Mesothelial cell of epicardium (in vitro differentiated cells): ENCODE results near the gene CDHR1. TPM values are rescaled to one million over a fixed set of nuclear protein-coding genes. Genes with fewer than 3 reads are reported as not detected.

Experiments used
- DNase-seq, 2 experiments: peaks; one replicate each; pipeline ENCODE4 v3.0.0; 2021; ENCODE audit warnings: low spot score in 2 of 2; ENCODE audit not compliant: unreplicated experiment in 2 of 2
- H3K27ac Mint-ChIP-seq: 2 replicates; pipeline ENCODE4 v1.8.0; 2021; ENCODE audit warnings: mixed read lengths
- H3K27me3 Mint-ChIP-seq: 2 replicates; pipeline ENCODE4 v1.8.0; 2021; ENCODE audit warnings: low read depth, mixed read lengths
- H3K36me3 Mint-ChIP-seq: 2 replicates; pipeline ENCODE4 v1.8.0; 2021; ENCODE audit warnings: mixed read lengths
- H3K4me1 Mint-ChIP-seq: 2 replicates; pipeline ENCODE4 v1.8.0; 2021; ENCODE audit warnings: mixed read lengths
- H3K4me3 Mint-ChIP-seq: 2 replicates; pipeline ENCODE4 v1.8.0; 2021; ENCODE audit warnings: mild to moderate bottlenecking, moderate library complexity, mixed read lengths
- H3K9me3 Mint-ChIP-seq: 2 replicates; pipeline ENCODE4 v1.8.0; 2021; ENCODE audit warnings: mixed read lengths
- total RNA-seq: library from RNA; stranded (reverse); gene quantifications from 3 replicates; pipeline ENCODE4 v1.2.1, GENCODE V29; 2021
- TF ChIP-seq, protein P1 (sequence below): fragments of 200-600 bp; sonication (generic); IDR thresholded peaks from one replicate; pipeline ENCODE4 v1.5.0; 2021; ENCODE audit warnings: antibody characterized with exemption; ENCODE audit not compliant: unreplicated experiment

CDHR1 gene
- total RNA-seq, 1 donor from 2014 or later = 0.25 TPM

DNA sequence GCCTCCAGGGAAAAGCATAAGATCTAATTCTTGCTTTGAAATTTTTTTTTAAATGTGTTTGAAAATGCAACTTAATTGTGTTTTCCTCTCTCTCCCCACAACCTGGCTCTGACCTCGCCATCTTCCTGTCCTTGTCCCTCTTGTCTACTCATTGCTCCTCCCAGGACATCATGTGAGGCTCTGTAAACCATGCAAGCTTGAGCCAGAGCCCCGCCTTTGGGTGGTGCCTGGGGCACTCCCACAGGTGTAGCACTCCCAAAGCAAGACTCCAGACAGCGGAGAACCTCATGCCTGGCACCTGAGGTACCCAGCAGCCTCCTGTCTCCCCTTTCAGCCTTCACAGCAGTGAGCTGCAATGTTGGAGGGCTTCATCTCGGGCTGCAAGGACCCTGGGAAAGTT is 9.8 kb upstream of the CDHR1 start:
- H3K4me3 Mint-ChIP-seq = no peak overlapping the region
- H3K36me3 Mint-ChIP-seq = no peaks in the 10 kb centered on the region
- H3K27me3 Mint-ChIP-seq = peaks cover 13% of the 10 kb centered on the region
- TF ChIP-seq, protein P1, sequence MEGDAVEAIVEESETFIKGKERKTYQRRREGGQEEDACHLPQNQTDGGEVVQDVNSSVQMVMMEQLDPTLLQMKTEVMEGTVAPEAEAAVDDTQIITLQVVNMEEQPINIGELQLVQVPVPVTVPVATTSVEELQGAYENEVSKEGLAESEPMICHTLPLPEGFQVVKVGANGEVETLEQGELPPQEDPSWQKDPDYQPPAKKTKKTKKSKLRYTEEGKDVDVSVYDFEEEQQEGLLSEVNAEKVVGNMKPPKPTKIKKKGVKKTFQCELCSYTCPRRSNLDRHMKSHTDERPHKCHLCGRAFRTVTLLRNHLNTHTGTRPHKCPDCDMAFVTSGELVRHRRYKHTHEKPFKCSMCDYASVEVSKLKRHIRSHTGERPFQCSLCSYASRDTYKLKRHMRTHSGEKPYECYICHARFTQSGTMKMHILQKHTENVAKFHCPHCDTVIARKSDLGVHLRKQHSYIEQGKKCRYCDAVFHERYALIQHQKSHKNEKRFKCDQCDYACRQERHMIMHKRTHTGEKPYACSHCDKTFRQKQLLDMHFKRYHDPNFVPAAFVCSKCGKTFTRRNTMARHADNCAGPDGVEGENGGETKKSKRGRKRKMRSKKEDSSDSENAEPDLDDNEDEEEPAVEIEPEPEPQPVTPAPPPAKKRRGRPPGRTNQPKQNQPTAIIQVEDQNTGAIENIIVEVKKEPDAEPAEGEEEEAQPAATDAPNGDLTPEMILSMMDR = no peak
- no peaks in the 10 kb centered on the region for H3K9me3 Mint-ChIP-seq
- no peak for DNase-seq
- no peaks in the 10 kb centered on the region for H3K4me1 Mint-ChIP-seq
- no peak overlapping the region for H3K27ac Mint-ChIP-seq

DNA sequence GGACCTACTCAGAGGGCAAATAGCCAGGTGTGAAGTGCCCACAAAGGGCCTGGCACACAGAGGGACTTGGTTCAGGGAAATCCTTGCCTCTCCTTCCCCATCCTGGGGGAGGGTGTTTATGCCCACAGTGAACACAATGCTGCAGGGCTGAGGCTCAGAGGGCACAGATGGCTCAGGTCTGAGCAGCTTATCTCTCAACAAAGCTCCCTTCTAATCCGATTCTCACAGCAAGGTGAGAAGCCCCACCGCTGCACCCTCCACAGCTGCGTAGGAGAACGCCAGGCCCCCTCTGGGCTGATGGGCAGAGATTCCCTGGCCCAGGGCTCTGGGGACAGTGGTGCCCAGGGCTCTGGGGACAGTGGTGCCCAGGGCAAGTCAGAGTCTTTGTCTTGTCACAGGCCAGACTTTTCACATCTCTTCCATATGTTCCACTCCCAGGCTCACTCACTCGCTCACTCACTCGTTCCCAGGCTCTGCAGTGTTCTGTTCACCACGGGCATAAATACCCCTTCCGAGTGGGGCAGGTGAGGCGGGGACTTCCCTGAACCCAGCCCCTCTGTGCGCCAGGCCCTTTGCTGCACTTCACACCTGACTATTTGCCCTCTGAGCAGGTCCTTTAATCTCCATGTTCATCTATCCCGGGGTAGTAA is 8.7 kb upstream of the CDHR1 start:
- TF ChIP-seq, protein P1 = no peak
- peaks cover 21% of the 10 kb centered on the region for H3K27me3 Mint-ChIP-seq
- H3K36me3 Mint-ChIP-seq = no peaks in the 10 kb centered on the region
- DNase-seq = no peak
- no peak overlapping the region for H3K27ac Mint-ChIP-seq
- no peaks in the 10 kb centered on the region for H3K4me1 Mint-ChIP-seq
- H3K9me3 Mint-ChIP-seq = no peaks in the 10 kb centered on the region
- no peak overlapping the region for H3K4me3 Mint-ChIP-seq

DNA sequence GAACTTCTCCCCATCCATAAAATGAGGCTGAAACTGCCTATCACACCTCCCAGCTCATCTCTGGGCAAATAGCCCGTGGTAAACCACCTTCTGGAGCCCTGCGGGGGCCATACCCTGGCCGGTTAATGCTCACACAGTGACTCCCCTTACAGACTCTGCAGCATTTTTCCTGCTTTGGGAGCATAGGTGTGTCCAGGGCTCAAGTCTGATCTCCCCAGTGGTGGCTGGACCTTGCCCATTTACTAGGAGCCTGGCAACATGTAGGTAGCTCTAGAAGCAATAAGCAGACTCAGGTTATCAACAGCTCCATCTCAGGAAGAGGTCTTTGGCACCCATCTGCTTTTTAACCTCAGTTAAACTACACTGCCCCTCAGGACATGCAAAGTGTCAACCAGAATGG is 5.5 kb upstream of the CDHR1 start:
- no peak for DNase-seq
- Mint-ChIP-seq H3K9me3 (no peaks in the 10 kb centered on the region), H3K4me3 (no peak overlapping the region), H3K4me1 (no peaks in the 10 kb centered on the region), H3K27ac (no peak overlapping the region), H3K27me3 (peaks cover 53% of the 10 kb centered on the region), H3K36me3 (no peaks in the 10 kb centered on the region)
- TF ChIP-seq, protein P1 = no peak

DNA sequence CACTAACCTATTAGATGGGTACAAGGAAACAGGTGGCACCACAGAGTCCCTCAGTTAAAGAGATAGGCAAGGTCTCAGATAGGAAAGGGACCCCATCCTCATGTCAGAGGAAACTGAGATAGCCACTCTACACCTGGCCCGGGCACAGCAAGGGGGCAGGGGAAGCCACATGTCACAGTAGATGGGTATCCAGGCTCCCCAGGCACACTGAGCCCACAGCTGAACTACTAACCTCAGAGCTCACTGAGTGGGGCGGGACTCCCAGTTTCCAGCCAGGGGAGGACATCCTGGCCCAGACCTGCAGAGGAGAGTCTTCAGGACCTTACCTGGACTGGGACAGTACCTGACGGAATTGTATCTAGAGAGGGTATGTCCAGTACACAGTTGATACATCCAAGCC is 3.7 kb upstream of the CDHR1 start:
- Mint-ChIP-seq H3K9me3 (no peaks in the 10 kb centered on the region), H3K4me1 (no peaks in the 10 kb centered on the region), H3K4me3 (no peak overlapping the region), H3K27ac (no peak overlapping the region), H3K36me3 (no peaks in the 10 kb centered on the region), H3K27me3 (peaks cover 62% of the 10 kb centered on the region)
- TF ChIP-seq, protein P1 = no peak
- no peak for DNase-seq

DNA sequence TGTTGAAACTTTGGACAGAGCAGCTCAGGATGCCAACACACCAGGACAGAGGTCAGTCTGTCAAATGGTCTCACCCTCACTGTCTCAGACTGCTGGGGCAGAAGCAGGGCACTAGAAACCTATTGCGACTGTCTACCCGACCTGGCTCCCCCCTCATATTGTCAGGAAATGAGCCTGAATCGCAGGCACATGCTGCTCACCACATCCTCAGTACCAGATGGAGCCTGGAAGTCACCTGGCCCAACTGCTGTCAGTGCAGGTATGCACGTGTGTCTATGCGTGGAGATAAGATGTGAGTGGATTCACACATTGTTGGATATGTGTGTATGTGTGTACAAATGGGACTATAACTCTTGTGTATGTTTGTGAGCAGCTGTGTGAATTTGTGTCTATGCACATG is 3.2 kb upstream of the CDHR1 start:
- H3K27me3 Mint-ChIP-seq = peaks cover 67% of the 10 kb centered on the region
- H3K4me1 Mint-ChIP-seq = no peaks in the 10 kb centered on the region
- TF ChIP-seq, protein P1 = no peak
- no peaks in the 10 kb centered on the region for H3K9me3 Mint-ChIP-seq
- no peak overlapping the region for H3K4me3 Mint-ChIP-seq
- no peaks in the 10 kb centered on the region for H3K36me3 Mint-ChIP-seq
- DNase-seq = no peak
- no peak overlapping the region for H3K27ac Mint-ChIP-seq

DNA sequence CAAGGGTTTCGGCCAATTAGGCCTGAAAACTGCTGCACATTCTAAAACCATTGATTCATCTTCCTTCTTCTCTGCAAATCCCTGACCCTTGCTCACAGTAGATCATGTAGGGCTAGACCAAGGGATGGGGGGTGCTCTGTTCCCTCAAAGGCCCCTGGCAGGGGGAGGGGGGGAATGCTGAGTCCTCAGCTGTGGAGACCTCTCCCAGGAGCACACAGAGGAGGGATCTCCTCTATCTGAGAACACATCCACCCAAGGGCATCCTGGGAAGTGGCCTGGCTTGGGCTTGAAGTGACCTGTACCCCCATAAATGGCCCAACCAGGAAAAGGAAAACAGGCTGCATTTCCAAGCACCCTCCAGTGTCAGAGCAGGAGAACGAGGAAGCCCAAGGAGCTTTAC is 1.0 kb upstream of the CDHR1 start:
- no peak for DNase-seq
- Mint-ChIP-seq H3K36me3 (no peaks in the 10 kb centered on the region), H3K4me3 (no peak overlapping the region), H3K9me3 (no peaks in the 10 kb centered on the region), H3K4me1 (no peaks in the 10 kb centered on the region), H3K27me3 (peaks cover 90% of the 10 kb centered on the region), H3K27ac (no peak overlapping the region)
- TF ChIP-seq, protein P1 = no peak
